Kidney (tissue), 22 donors: ENCODE measurements around the gene ENTREP1. TPM values are rescaled to one million over a fixed set of nuclear protein-coding genes. Genes with fewer than 3 reads are reported as not detected.

ENCODE experiments used
- DNase-seq, 5 donors: peaks; one replicate each; pipeline ENCODE4 v3.0.0-alpha.2; 2013 to 2020
- FAIRE-seq: peaks from 2 replicates; lab custom pipeline; 2012; peaks lifted over from hg19 to GRCh38; lab: Jason Lieb, UNC
- H3K27ac ChIP-seq, 2 donors: one replicate each; pipeline ENCODE4 v1.7.0; 2013; ENCODE audit warnings: low read depth in 2 of 2, low read length in 2 of 2, inconsistent platforms in 1 of 2
- H3K27me3 ChIP-seq: one replicate; pipeline ENCODE4 v1.7.1; 2013; ENCODE audit warnings: low read length, inconsistent platforms; ENCODE audit not compliant: control insufficient read depth, insufficient read depth
- H3K36me3 ChIP-seq, 3 donors: one replicate each; pipeline versions ENCODE4 v1.7.0 to v1.7.1; 2013; ENCODE audit warnings: low read length in 3 of 3, control low read depth in 1 of 3, inconsistent platforms in 1 of 3; ENCODE audit not compliant: insufficient read depth in 3 of 3, control insufficient read depth in 2 of 3
- H3K4me1 ChIP-seq, 3 donors: one replicate each; pipeline versions ENCODE4 v1.7.0 to v1.7.1; 2013; ENCODE audit warnings: low read length in 3 of 3, inconsistent platforms in 1 of 3, low read depth in 1 of 3; ENCODE audit not compliant: control insufficient read depth in 2 of 3, insufficient read depth in 2 of 3
- H3K4me3 ChIP-seq, 3 donors: one replicate each; pipeline versions ENCODE4 v1.7.0 to v1.8.1; 2013; ENCODE audit warnings: low read length in 3 of 3, control low read depth in 1 of 3, inconsistent platforms in 1 of 3
- H3K9ac ChIP-seq, 3 donors: one replicate each; pipeline versions ENCODE4 v1.7.0 to v1.7.1; 2013; ENCODE audit warnings: low read length in 3 of 3, control low read depth in 1 of 3, inconsistent platforms in 1 of 3
- H3K9me3 ChIP-seq, 3 donors: one replicate each; pipeline versions ENCODE4 v1.7.0 to v1.7.1; 2013; ENCODE audit warnings: low read length in 3 of 3, control low read depth in 1 of 3, inconsistent platforms in 1 of 3; ENCODE audit not compliant: control insufficient read depth in 2 of 3, insufficient read depth in 1 of 3
- CTCF ChIP-seq: IDR thresholded peaks from 3 replicates; pipeline ENCODE4 v1.5.1; 2012; ENCODE audit warnings: mild to moderate bottlenecking, moderate library complexity, borderline replicate concordance; ENCODE audit not compliant: insufficient read depth; ENCODE audit errors: extremely low read depth
- intact Hi-C: fragments of 100-400 bp; cut with DNase I; formaldehyde crosslinking; loops from one replicate; pipeline ENCODE4 v1.11.1; 2022
- long read RNA-seq, 10 donors: library from polyadenylated mRNA in 1 of 10; unstranded in 1 of 10; transcript quantifications; one replicate each; pipeline ENCODE4 v2.0.0 and lab custom pipeline, GENCODE V29; 2021 to 2026
- polyA plus RNA-seq: library from polyadenylated mRNA; stranded (reverse); fragments of 350-450 nt; fragmentation: Illumina TruSeq; extraction: RNeasy Lipid Tissue Mini Kit (QIAGEN cat#74804); gene quantifications from one replicate; pipeline ENCODE4 v1.2.3, GENCODE V29; 2014; ENCODE audit warnings: low read depth, low replicate concordance; ENCODE audit not compliant: insufficient read depth
- total RNA-seq: library from RNA; stranded (reverse); fragmentation: NEBNext Ultra II Directional; extraction: Animal tissue kit (Norgen Biotek cat#: 25700); gene quantifications from one replicate; pipeline ENCODE4 v1.2.1, GENCODE V29; 2021
- donor health status: control.
- donor health status: control.
- donor health status: control.
- donor health status: control.
- donor health status: control.
- donor health status: DM: yes; HTN: yes; CAD: no.
- donor health status: Normal renal cell carcinoma (clear cell type).

The ENTREP1 gene
- 8.6 TPM for total RNA-seq
- 7.5 TPM for polyA plus RNA-seq
- long read RNA-seq, donor 1 = 0 reads
- long read RNA-seq, donor 2 = 0 reads
- long read RNA-seq, donor 3 = 0 reads
- long read RNA-seq, donor 4 = 0 reads
- long read RNA-seq, donor 5 = 0 reads
- long read RNA-seq, donor 6 = 0 reads
- long read RNA-seq, donor 7, partial matches to known transcripts = 2 of 6 reads
- long read RNA-seq, donor 7, other reads (novel, unspliced or antisense) = 0 of 6 reads
- long read RNA-seq, donor 8 = 0 reads
- long read RNA-seq, donor 9 = 0 reads
- long read RNA-seq, donor 10 = 0 reads

GRCh38 chr9:69324549-69325401 is at the start of gene ENTREP1:
TSS of gene ENTREP1 (plus strand) at chr9:69325215. CDS start at chr9:69325310, 95 bp downstream.
- Histone ChIP-seq H3K27ac (peak within 1 kb of the TSS in 1 of 2 donors; percentile 29), H3K9ac (peak within 1 kb of the TSS in 1 of 3 donors; percentile 23), H3K4me1 (no peaks in the 10 kb centered on the region), H3K4me3 (peak within 1 kb of the TSS; percentile 23 to 57 (median 44)), H3K27me3 (peaks cover 6% of the 10 kb centered on the region), H3K9me3 (no peaks in the 10 kb centered on the region), H3K36me3 (no peaks in the 10 kb centered on the region)
- TF ChIP-seq CTCF = no peak
- intact Hi-C loops = no loop called here
- DNase-seq = peak; percentile 71 to 92 (median 79)
- no peak for FAIRE-seq

- H3K27me3 ChIP-seq = no peaks in the 10 kb centered on the region
- H3K9ac ChIP-seq = no peak overlapping the region
- no peak overlapping the region for H3K27ac ChIP-seq
- intact Hi-C loops = no loop called here
- H3K36me3 ChIP-seq = no peaks in the 10 kb centered on the region
- H3K4me1 ChIP-seq = no peaks in the 10 kb centered on the region
- DNase-seq (no peak), FAIRE-seq (no peak)
- peaks cover 0 to 10% (median 0%) of the 10 kb centered on the region in 3 donors for H3K9me3 ChIP-seq
- no peak for TF ChIP-seq CTCF
- no peak overlapping the region for H3K4me3 ChIP-seq
Observed at GRCh38 chr9:69276775-69277174, 48.2 kb upstream of the ENTREP1 start.

- FAIRE-seq = no peak
- Histone ChIP-seq H3K4me3 (no peak overlapping the region), H3K27me3 (no peaks in the 10 kb centered on the region), H3K9ac (no peak overlapping the region), H3K9me3 (peaks cover 0 to 5% (median 0%) of the 10 kb centered on the region in 3 donors), H3K4me1 (no peaks in the 10 kb centered on the region), H3K27ac (no peak overlapping the region), H3K36me3 (no peaks in the 10 kb centered on the region)
- no peak for TF ChIP-seq CTCF
- no peak for DNase-seq
- intact Hi-C loops = no loop called here
Observed at GRCh38 chr9:69279084-69279731, 45.8 kb upstream of the ENTREP1 start.
